HCT116 (cell line): ENCODE measurements around the gene CDCP1. TPM values are rescaled to one million over a fixed set of nuclear protein-coding genes. Genes with fewer than 3 reads are reported as not detected.

Experiments used
- ATAC-seq: fragments of 200-7000 bp; cut with Tn5 transposase; 2 replicates; pipeline ENCODE4 v1.9.1; 2020; ENCODE audit warnings: mild to moderate bottlenecking, moderate library complexity
- BruUV-seq: library from RNA; stranded (reverse); fragments of 400-500 nt; replicated peaks from 2 replicates; lab custom pipeline; 2021; lab: Mats Ljungman, UMichigan
- CTCF ChIA-PET: fragments of 300-600 bp; sonication (Branson Sonifier 250); formaldehyde crosslinking; loops from one replicate; lab custom pipeline; 2021; ENCODE audit warnings: antibody characterized with exemption; lab: Charles Lee
- POLR2A ChIA-PET: fragments of 300-600, 350-600 bp; sonication (Branson Sonifier 250); formaldehyde crosslinking; loops from one replicate; lab custom pipeline; 2021; ENCODE audit warnings: antibody characterized with exemption; lab: Charles Lee
- RAD21 ChIA-PET, 2 experiments: fragments of 300-600 bp; sonication (Branson Sonifier 250); formaldehyde crosslinking; loops; one replicate each; lab custom pipeline; 2023; ENCODE audit warnings: low total read pairs in 2 of 2; ENCODE audit not compliant: uncharacterized antibody in 2 of 2, unreplicated experiment in 2 of 2, low non-redundant PET in 1 of 2; lab: Charles Lee
- DNase-seq: peaks from one replicate; pipeline ENCODE4 v3.0.0-alpha.2; 2010; ENCODE audit warnings: low read depth, low spot score
- H2AFZ ChIP-seq: fragments of 200-600 bp; shearing (Covaris generic), sonication (generic); 2 replicates; pipeline ENCODE4 v1.6.1; 2017; ENCODE audit warnings: low read depth, mixed run types, mixed read lengths, antibody characterized with exemption, low read length; ENCODE audit not compliant: poor library complexity, severe bottlenecking
- H3K27ac ChIP-seq: 2 replicates; pipeline ENCODE4 v1.5.1; 2012; ENCODE audit warnings: low read depth, low read length
- H3K27me3 ChIP-seq: fragments of 200-600 bp; sonication (generic); 2 replicates; pipeline ENCODE4 v1.6.1; 2016; ENCODE audit warnings: mixed run types, low read length, mixed read lengths; ENCODE audit not compliant: insufficient read depth
- H3K36me3 ChIP-seq, 2 experiments: fragments of 200-500 bp in 1 of 2; fragments of 200-600 bp in 1 of 2; sonication (Bioruptor generic) in 1 of 2; sonication (generic) in 1 of 2; 2 replicates each; pipeline versions ENCODE4 v1.5.1 to v1.6.1; 2014 to 2016; ENCODE audit warnings: low read length in 2 of 2, inconsistent platforms in 1 of 2, mixed read lengths in 1 of 2, mixed run types in 1 of 2; ENCODE audit not compliant: insufficient read depth in 2 of 2, control insufficient read depth in 1 of 2
- H3K4me1 ChIP-seq, 2 experiments: fragments of 200-600 bp in 1 of 2; sonication (generic) in 1 of 2; 2 replicates each; pipeline versions ENCODE4 v1.5.1 to v1.6.1; 2012 to 2017; ENCODE audit warnings: low read length in 2 of 2, inconsistent platforms in 1 of 2, mild to moderate bottlenecking in 1 of 2, mixed read lengths in 1 of 2, mixed run types in 1 of 2, moderate library complexity in 1 of 2; ENCODE audit not compliant: insufficient read depth in 2 of 2, control insufficient read depth in 1 of 2
- H3K4me2 ChIP-seq: fragments of 200-600 bp; sonication (generic); 2 replicates; pipeline ENCODE4 v1.6.1; 2017; ENCODE audit warnings: mixed run types, low read length, mixed read lengths
- H3K4me3 ChIP-seq, 2 experiments: fragments of 200-600 bp in 1 of 2; sonication (generic) in 1 of 2; replicated peaks in 1 of 2; 2 replicates each; pipeline ENCODE4 v1.5.1; 2011 to 2016; ENCODE audit warnings: low read length in 2 of 2, control low read depth in 1 of 2, low read depth in 1 of 2, mild to moderate bottlenecking in 1 of 2, mixed read lengths in 1 of 2, mixed run types in 1 of 2
- H3K79me2 ChIP-seq: fragments of 200-600 bp; sonication (generic); 2 replicates; pipeline ENCODE4 v1.6.1; 2017; ENCODE audit warnings: mild to moderate bottlenecking, mixed run types, low read length, moderate library complexity, mixed read lengths; ENCODE audit not compliant: insufficient read depth
- H3K9ac ChIP-seq: fragments of 200-600 bp; sonication (generic); 2 replicates; pipeline ENCODE4 v1.6.1; 2016; ENCODE audit warnings: low read length, mixed read lengths
- H3K9me2 ChIP-seq: fragments of 200-600 bp; sonication (generic), shearing (Covaris generic); 2 replicates; pipeline ENCODE4 v1.6.1; 2017; ENCODE audit warnings: mixed run types, mild to moderate bottlenecking, moderate library complexity; ENCODE audit not compliant: insufficient read depth
- H3K9me3 ChIP-seq, 2 experiments: fragments of 200-500 bp in 1 of 2; fragments of 200-600 bp in 1 of 2; sonication (Bioruptor generic) in 1 of 2; sonication (generic) in 1 of 2; 2 replicates each; pipeline ENCODE4 v1.6.1; 2014 to 2017; ENCODE audit warnings: low read length in 2 of 2, mixed read lengths in 2 of 2, inconsistent platforms in 1 of 2, low read depth in 1 of 2, mild to moderate bottlenecking in 1 of 2, mixed run types in 1 of 2, moderate library complexity in 1 of 2; ENCODE audit not compliant: control insufficient read depth in 1 of 2, insufficient read depth in 1 of 2
- H4K20me1 ChIP-seq: fragments of 200-600 bp; sonication (generic), shearing (Covaris generic); 2 replicates; pipeline ENCODE4 v1.6.1; 2017; ENCODE audit warnings: mixed run types, mild to moderate bottlenecking, moderate library complexity; ENCODE audit not compliant: insufficient read depth
- ATF3 ChIP-seq: IDR thresholded peaks from 2 replicates; pipeline ENCODE4 v1.6.1; 2012
- CTCF ChIP-seq, 3 experiments: fragments of 200-600 bp in 1 of 3; sonication (generic) in 1 of 3; IDR thresholded peaks in 2 of 3; conservative IDR thresholded peaks in 1 of 3; 2 replicates each; pipeline ENCODE4 v1.5.1; 2012 to 2017; ENCODE audit warnings: low read depth in 2 of 3, low read length in 2 of 3, antibody characterized with exemption in 1 of 3, borderline replicate concordance in 1 of 3, control low read depth in 1 of 3, mild to moderate bottlenecking in 1 of 3, mixed read lengths in 1 of 3, mixed run types in 1 of 3, moderate library complexity in 1 of 3; ENCODE audit not compliant: insufficient read depth in 1 of 3
- EZH2phosphoT487 ChIP-seq: fragments of 200-600 bp; IDR thresholded peaks from 2 replicates; pipeline ENCODE4 v1.6.1; 2018; ENCODE audit warnings: antibody characterized with exemption, borderline replicate concordance
- FOSL1 ChIP-seq: IDR thresholded peaks from 2 replicates; pipeline ENCODE4 v1.6.1; 2012; ENCODE audit warnings: low read depth
- JUND ChIP-seq: IDR thresholded peaks from 2 replicates; pipeline ENCODE4 v1.6.1; 2012
- MAX ChIP-seq: IDR thresholded peaks from 2 replicates; pipeline ENCODE4 v1.6.1; 2012
- POLR2A ChIP-seq: IDR thresholded peaks from 2 replicates; pipeline ENCODE4 v1.7.0; 2011; ENCODE audit warnings: borderline replicate concordance; ENCODE audit not compliant: insufficient read depth, insufficient read length; ENCODE audit errors: extremely low read depth
- POLR2AphosphoS5 ChIP-seq: IDR thresholded peaks from 2 replicates; pipeline ENCODE4 v1.6.1; 2011; ENCODE audit warnings: mild to moderate bottlenecking, low read depth, low read length, moderate library complexity
- RAD21 ChIP-seq: IDR thresholded peaks from 2 replicates; pipeline ENCODE4 v1.6.1; 2012; ENCODE audit warnings: low read depth, mild to moderate bottlenecking
- SIN3A ChIP-seq: IDR thresholded peaks from 2 replicates; pipeline ENCODE4 v1.6.1; 2012; ENCODE audit warnings: low read depth
- SP1 ChIP-seq: IDR thresholded peaks from 2 replicates; pipeline ENCODE4 v1.6.1; 2012; ENCODE audit warnings: low read depth
- SRF ChIP-seq: IDR thresholded peaks from 2 replicates; pipeline ENCODE4 v1.6.1; 2012; ENCODE audit warnings: low read depth
- TCF7L2 ChIP-seq: IDR thresholded peaks from 2 replicates; pipeline ENCODE4 v1.7.0; 2011; ENCODE audit warnings: borderline replicate concordance, inconsistent platforms; ENCODE audit not compliant: insufficient read depth, insufficient read length; ENCODE audit errors: extremely low read depth
- YY1 ChIP-seq: IDR thresholded peaks from 2 replicates; pipeline ENCODE4 v1.6.1; 2011; ENCODE audit warnings: low read length, low read depth, moderate library complexity, mild to moderate bottlenecking; ENCODE audit not compliant: insufficient replicate concordance; ENCODE audit errors: extremely low read depth
- ZBTB33 ChIP-seq: IDR thresholded peaks from 2 replicates; pipeline ENCODE4 v1.6.1; 2011; ENCODE audit warnings: mild to moderate bottlenecking, low read length, moderate library complexity; ENCODE audit not compliant: insufficient replicate concordance; ENCODE audit errors: extremely low read depth
- intact Hi-C: fragments of 100-400 bp; cut with micrococcal nuclease; formaldehyde crosslinking; loops from 2 replicates; pipeline ENCODE4 v1.10.0; 2022
- total RNA-seq: library from RNA; stranded (reverse); gene quantifications from one replicate; pipeline ENCODE4 v1.2.1, GENCODE V29; 2021; ENCODE audit not compliant: unreplicated experiment

CDCP1 gene
- total RNA-seq, 1 experiment from 2014 or later: 196 TPM

GRCh38 chr3:45179163-45179562 lies 33.0 kb upstream of the CDCP1 start:
- BruUV-seq: no TSS peak
- CTCF ChIA-PET: interaction anchor here (1.3 kb wide), 1 partner anchor 31 kb away, joined by 3 read pairs; no protein-coding TSS in a partner anchor

More at GRCh38 chr3:45179163-45179562, 33.0 kb upstream of the CDCP1 start:
- H3K4me2 ChIP-seq: no peak overlapping the region
- DNase-seq (no peak), ATAC-seq (no peak)
- H3K9ac ChIP-seq: no peak overlapping the region
- H3K9me2 ChIP-seq: no peaks in the 10 kb centered on the region
- ChIA-PET POLR2A (interaction anchor here (2.4 kb wide), 1 partner anchor 9 kb away, joined by 5 read pairs; no protein-coding TSS in a partner anchor), RAD21 (no interaction called here)
- no peaks in the 10 kb centered on the region for H3K79me2 ChIP-seq
- H4K20me1 ChIP-seq: no peaks in the 10 kb centered on the region
- H3K36me3 ChIP-seq: no peaks in the 10 kb centered on the region
- H3K27me3 ChIP-seq: no peaks in the 10 kb centered on the region
- intact Hi-C loops: no loop called here
- no peaks in the 10 kb centered on the region for H3K9me3 ChIP-seq
- H3K4me1 ChIP-seq: peaks cover 24 to 35% of the 10 kb centered on the region in 2 experiments; a peak in 3 of 4 replicates
- H2AFZ ChIP-seq: no peak overlapping the region
- no peak overlapping the region for H3K4me3 ChIP-seq
- H3K27ac ChIP-seq: no peak overlapping the region; the same call in 1 of the 2 replicates
- TF ChIP-seq SP1 (no peak), RAD21 (no peak), YY1 (no peak), POLR2A (no peak), SRF (no peak), POLR2AphosphoS5 (no peak), EZH2phosphoT487 (no peak), TCF7L2 (no peak), SIN3A (no peak), MAX (no peak), CTCF (IDR thresholded peaks at IDR 0.05 in 2 of 3, conservative IDR thresholded peaks at IDR 0.05 in 1 of 3; ENCODE audit: borderline replicate concordance in 1 of 3, insufficient read depth in 1 of 3, low read depth in 2 of 3, low read length in 2 of 3) (no peak), FOSL1 (no peak), ATF3 (no peak), ZBTB33 (no peak), JUND (no peak)
